GM19238 (cell line): ENCODE results near the gene PEX5L.
"Not testable (repeated sequence)": the region's sequence is repeated elsewhere in the genome, so short reads cannot be mapped to it uniquely, and the experiment has no call there.

Source experiments
- DNase-seq: peaks from one replicate; pipeline ENCODE4 v3.0.0; 2011; ENCODE audit warnings: low spot score; ENCODE audit not compliant: insufficient read length

PEX5L gene, protein sequence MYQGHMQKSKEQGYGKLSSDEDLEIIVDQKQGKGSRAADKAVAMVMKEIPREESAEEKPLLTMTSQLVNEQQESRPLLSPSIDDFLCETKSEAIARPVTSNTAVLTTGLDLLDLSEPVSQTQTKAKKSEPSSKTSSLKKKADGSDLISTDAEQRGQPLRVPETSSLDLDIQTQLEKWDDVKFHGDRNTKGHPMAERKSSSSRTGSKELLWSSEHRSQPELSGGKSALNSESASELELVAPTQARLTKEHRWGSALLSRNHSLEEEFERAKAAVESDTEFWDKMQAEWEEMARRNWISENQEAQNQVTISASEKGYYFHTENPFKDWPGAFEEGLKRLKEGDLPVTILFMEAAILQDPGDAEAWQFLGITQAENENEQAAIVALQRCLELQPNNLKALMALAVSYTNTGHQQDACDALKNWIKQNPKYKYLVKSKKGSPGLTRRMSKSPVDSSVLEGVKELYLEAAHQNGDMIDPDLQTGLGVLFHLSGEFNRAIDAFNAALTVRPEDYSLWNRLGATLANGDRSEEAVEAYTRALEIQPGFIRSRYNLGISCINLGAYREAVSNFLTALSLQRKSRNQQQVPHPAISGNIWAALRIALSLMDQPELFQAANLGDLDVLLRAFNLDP

DNA sequence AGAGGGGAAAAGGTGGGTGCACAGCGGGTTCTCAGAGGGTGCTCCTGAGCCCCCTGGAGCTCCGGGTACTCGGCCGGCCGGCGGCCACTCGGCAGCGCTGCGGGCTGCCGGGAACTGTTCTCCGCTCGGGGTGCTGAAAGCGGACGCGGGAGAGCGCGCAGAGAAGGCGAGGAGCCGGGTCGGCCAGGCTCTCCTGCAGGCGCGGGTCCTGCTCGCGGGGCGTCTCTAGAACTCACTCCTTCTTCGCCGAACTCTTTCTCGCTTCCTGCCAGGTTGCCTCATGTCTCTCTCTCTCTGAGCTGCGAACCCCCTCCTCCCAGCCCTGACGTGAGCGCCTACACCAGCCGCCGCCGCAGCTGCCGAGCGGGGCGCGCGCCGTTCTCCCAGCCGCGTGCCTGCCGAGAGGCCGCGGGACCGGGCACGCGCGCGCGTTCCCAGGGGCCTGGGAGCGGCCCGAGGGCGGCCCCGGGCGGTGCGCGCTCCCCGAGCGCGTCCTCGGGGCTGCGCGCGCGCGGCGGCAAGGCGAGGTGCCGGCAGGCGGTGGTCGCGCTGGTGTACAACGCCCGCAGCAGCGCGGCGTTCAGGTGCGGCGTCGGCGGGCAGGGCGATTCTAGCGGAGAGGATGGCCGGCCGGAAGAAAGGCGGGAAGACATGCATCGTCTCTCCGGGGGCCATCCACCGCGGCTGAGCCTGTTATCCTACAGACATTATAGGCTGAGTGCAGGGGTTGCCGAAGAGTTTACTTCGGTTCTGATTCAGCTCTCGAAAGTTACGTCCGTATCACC lies at the start of gene PEX5L:
PEX5L (minus strand) TSS at position 267 of the 785 bp plus-strand sequence. CDS start 338 bp downstream, outside the sequence.
- peak; percentile 48 for DNase-seq

DNA sequence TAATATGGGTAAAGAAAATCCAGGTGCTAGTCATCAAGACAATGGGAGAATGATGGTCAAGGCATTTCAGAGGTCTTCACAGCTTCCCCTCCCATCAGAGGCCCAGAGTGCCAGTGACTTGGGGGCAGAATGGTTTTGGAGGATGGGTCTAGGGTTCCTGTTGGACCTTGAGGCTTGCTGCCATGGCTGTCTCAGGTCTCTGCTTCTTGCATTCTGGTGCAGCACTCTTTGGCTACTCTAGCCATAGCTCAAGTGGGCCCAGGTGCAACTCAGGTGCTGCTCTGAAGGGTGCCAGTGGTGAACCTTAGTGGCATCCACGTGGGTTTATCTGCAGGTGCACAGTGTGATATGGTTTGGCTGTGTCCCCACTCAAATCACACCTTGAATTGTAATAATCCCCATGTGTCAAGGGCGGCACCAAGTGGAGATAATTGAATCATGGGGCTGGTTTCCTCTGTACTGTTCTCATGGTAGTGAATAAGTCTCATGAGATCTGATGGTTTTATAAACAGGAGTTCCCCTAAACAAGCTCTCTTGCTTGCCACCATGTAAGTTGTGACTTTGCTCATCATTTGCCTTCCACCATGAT lies 48.5 kb upstream of the PEX5L start:
- no peak for DNase-seq

DNA sequence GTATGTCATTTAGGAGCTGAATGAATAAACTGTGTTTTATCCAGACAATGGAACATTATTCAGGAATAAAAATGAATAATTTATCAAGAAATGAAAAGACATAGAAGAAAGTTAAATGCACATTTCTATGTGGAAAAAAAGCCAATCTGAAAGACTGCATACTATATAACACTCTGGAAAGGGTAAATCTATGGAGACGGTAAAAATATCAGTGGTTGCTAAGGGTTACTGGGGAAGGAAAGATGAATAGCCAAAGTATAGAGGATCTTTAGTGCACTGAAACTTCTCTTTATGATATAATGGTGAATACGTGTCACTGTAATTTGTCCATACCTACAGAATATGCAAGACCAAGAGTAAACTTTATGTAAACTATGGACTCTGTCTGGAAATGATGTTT lies 46.0 kb upstream of the PEX5L start:
- no peak for DNase-seq

DNA sequence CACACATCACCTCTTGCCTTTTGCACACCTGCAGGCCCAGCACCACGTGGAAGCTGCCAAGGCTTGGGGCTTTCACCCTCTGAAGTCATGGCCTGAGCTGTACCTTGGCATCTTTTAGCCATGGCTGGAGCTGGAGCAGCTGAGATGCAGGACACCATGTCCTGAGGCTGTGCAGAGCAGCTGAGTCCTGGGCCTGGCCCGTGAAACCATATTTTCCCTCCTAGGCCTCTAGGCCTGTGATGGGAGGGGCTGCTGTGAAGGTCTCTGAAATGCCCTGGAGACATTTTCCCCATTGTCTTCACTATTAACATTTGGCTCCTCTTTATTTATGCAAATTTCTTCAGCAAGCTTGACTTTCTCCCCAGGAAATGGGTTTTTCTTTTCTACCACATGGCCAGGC lies 41.9 kb upstream of the PEX5L start:
- no peak for DNase-seq

DNA sequence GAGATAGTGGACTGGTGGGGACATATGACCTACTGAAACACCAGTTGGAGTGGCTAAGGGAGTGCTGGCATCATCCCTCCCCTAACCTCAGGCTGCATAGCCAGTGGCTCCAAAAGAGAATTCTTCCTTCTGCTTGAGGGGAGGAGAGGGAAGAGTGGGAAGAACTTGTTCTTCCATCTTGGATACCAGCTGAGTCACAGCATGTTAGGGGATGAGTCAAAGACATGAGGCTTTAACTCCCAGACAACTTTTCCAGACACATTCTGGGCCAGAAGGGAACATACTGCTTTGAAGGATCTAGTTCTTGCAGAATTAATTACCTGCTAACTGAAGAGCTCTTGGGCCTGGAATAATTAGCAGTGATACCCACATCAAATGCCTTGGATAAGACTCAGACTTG lies 36.8 kb upstream of the PEX5L start:
- no peak for DNase-seq

DNA sequence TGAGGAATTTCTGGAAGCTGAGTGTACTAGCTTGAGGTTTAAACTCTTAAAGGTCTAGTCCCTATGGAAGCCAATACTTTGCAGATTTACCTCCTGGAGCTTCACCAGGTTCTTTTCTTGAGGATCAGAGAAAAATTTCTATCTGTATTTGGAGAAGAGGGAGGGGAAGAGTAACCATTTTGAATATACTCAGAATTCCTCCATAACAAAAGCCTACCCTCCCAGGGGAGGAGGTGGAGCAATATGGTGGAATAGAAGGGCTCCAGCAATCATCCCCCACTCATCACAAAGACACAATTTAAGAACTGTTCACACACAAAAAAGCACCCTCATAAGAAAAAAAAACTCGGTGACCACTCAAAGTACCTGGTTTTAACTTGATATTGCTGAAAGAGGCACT lies 36.0 kb upstream of the PEX5L start:
- DNase-seq = no peak

DNA sequence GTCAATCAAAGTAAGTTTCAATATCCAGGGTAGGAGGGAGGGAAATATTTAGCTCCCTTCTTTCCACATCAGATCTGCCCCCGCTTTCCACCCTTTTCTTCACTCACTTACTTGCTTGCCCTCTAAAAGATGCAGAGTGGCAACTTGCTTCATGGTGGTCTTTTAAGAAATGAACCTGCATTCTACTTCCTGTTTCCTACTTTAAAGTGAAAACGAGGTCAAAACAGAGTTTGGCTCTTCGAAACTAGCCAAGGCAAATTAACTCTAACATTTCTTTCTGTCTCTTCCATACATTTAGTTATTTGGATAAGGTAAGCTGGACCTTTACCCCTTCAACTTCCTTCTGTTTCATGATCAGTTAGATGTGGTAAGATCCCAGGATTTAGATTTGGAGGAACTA lies 34.2 kb upstream of the PEX5L start:
- no peak for DNase-seq

DNA sequence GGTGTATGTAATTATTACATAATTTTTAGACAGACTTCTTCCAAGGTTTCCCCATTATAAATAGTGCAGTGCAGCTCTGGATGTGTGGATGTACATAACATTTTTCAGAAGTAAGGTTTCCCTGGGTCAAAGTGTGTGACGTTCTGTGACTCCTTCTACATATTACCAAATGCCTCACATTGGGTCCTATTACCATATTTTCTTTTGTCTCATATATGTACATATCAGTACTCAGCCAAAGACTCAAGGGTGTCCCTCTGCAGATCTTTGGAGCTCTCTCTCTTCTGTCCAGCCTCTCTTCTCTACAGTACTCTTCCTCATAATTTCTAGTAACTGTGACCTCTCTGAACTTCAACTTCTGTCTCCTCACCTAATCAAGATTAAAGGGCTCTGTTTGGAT lies 31.3 kb upstream of the PEX5L start:
- DNase-seq = no peak

DNA sequence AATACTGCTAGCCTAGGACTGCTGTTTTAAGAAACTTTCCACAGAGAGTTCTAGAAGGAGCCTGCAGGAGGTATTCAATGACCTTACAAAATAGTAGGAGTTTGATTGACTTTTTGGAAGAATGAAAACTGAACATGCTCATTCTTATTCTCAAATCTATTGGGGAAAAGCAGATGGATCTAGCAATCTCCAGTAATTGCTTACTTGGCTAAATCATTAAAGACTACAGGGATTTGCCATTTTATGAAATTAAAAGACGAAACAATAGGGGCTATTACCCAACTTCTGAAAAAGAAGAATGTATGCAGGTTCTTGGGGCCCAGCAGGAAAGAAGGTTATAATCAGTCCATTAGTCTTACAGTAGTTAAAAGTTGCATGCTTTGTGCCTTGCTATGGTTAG lies 29.9 kb upstream of the PEX5L start:
- no peak for DNase-seq

DNA sequence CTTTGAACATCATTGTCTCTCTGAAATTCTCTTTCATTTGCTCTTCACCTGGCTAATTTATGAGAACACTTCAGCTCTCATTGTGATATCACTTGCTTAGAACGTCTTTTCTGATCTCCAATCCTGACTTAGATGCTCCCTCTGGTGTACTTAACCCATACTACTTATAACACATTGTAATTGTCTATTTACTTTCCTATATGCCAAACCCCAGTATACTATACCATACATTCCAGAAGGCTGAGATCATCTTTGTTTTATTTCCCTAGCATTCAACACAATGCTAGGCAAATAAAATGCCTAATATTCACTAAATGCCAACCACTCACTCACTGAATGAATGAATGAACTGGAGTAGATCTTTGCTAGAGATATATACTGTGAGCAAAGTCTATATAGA lies 27.0 kb upstream of the PEX5L start:
- DNase-seq = no peak

DNA sequence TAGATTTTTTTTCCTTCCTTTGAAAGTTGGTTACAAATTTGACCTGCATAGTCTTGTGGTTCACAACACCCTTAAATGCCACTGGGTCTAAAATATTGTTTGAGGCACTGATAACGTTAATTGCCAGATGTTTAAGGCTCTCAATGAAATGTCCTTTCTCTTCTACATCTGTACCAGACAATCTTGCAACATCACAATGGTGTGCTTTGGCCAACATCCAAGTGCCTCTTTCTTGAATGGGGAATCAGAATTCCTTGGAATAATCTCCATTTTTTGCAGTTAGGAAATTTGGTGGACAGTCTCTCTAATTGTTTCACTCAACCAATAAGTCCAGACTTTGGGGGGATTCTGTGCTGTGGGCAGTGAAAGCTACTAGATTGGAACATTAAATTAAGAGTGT lies 26.0 kb upstream of the PEX5L start:
- DNase-seq = no peak

DNA sequence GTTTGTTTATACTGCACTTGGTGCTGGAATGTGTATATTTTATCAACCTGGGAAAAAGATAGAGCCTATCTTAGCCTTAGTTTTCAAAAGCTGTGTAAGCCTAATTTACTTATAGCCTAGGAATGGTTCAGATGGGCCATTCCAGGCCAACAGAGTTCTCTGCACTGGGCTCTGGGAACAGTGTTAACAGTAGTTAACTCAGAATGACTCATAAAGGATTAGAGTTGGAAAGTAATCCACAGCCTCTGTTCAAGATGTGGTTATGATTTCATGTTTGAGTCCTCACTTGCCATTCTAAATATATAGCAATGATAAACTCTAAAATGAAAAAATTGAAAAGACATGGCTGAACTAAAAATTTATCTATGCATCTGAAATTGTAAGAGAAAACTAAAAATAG lies 22.6 kb upstream of the PEX5L start:
- DNase-seq = no peak

DNA sequence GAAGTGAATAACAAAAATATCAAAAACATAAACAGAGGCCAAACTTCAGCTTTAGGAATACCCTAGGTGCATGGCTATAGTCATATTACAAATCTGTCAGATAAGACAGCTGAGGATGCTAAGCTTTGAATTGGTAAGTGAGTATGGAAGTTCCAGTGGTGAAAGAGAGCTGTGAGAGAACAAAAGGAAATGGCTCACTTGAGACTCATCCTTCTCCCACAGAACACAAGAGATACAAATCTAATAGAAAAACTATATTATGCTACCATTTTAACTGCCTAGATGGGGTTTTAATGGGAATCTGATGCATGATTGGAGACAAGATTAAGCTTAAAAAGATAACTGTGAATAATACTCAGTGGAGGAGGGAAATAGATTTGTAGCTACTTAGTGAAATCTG lies 21.5 kb upstream of the PEX5L start:
- no peak for DNase-seq

DNA sequence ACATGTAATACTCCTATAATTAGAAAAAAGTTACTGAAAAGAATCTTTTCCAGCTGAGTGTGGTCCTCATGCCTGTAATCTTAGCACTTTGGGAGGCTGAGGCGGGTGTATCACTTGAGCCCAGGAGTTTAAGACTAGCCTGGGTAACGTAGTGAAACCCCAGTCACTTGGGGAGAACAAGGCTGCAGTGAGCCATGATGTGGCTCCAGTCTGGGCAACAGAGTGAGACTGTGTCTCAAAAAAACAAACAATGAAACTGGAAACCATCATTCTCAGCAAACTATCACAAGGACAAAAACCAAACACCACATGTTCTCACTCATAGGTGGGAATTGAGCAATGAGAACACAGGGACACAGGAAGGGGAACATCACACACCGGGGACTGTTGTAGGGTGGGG lies 18.9 kb upstream of the PEX5L start:
- DNase-seq = not testable (repeated sequence)

DNA sequence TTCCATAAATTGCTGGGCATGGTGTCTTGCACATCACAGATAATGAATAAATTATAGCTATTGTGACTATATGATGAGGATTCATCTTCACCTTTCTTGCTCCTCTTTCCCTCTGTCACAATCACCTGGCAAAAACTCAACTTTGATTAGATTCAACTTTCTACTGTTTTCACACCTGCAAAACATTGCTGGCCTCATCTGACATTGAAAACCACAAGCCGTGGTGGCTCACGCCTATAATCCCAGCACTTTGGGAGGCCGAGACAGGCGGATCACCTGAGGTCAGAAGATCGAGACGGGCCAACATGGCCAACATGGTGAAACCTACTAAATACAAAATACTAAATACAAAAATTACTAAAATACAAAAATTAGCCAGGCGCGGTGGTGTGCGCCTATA lies 12.7 kb upstream of the PEX5L start:
- no peak for DNase-seq

DNA sequence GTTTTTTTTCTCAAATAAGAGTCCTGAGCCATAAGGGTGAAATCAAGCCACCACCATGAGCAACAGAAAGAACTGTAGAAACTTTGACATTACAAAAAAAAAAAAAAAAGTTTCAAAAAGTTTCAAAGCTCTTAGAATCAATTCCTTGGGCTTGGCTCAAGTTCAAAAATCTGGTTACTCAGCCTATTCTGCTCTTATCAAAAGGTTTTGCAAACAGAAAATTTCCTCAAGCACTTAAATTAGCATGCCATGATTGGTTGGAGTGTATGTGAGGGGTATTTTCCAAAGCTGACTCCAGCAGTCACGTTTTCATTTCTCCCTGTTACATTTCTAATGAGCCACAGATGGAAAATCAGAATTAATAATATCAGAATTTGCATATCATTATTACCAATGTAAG lies 12.1 kb upstream of the PEX5L start:
- DNase-seq = no peak

DNA sequence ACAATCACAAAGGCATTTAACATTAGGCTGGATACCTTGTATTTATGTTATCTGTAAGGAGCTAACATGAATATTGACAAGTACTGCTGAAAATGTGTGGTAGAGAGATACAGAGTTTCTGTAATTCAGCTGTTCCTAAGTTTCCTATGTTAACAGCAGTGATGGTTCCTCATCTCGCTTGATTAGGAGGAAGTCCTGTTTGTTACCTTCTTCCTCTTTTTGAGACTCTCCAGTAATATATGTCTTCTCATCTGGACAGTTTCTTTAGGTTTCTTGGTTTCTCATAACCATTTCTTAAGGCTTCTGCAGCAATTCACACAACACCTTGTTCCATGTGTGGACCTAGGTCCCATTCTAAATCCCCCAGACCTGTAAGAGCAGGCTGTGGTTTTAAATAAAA lies 11.4 kb upstream of the PEX5L start:
- DNase-seq = no peak

DNA sequence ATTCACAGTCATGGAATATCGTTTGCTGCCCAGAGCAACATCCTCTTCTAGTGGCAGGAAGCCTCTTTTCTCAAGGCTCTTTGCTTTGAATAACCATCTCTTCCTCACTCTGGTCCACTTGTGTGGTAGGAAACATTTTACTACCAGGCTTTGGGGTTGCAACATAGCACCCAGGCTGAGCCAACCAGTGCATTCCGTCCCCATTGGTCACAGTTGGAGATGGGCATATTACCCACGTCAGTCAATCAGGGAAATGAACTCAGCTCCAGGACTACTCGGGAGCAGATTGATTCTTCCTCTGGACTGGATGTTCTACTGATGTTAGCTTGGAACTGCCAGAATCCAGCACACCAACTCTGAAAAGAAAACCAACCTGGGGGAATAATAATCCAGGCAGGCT lies 4.2 kb upstream of the PEX5L start:
- no peak for DNase-seq

DNA sequence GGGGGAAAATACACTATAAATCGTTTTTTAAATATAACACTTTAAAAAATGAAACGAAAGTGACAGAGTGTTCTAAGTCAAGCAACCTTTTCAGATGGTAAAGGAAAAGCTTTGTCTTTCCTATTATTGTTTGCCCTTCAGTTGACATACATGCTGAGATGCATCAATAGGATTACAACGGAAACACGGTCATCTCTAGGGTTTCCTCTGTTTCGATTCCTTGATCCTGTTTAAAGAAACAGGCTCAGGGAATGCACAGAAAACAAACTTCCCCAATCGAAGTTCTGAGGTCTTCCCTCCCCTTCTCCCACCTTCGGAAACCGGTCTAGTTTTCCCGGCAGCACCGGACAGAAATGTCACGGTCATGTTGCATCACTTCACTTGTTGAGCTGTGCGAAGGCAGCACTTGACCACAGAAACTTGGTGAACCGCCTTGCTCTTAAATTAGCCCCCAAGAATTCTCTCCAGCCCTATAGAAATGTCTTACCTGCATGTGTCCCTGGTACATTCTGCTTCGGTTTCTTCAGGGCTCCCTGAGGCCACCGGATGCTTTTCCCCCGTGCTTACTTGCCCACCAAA lies 556 bp downstream of the PEX5L start:
- DNase-seq = peak; percentile 7

DNA sequence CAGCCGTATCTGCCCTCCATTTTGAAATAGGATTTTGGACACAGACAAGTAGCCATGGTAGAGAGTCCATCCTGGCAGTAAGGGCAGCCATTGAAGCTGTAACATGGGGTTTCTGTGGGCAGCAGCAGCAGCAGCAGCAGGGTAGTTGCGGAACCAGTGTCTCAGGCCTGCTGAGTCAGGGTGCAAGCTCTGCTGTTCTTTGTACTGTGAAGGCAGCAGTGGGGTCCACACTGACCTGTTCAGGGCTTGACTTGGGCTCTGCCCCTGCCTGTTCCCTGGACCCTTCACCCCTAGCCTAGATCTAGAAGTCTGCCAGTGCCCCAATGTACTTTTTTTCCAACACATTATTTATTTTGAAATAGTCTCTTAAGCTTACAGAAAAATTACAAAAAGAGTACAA lies 9.7 kb downstream of the PEX5L start:
- DNase-seq = no peak

DNA sequence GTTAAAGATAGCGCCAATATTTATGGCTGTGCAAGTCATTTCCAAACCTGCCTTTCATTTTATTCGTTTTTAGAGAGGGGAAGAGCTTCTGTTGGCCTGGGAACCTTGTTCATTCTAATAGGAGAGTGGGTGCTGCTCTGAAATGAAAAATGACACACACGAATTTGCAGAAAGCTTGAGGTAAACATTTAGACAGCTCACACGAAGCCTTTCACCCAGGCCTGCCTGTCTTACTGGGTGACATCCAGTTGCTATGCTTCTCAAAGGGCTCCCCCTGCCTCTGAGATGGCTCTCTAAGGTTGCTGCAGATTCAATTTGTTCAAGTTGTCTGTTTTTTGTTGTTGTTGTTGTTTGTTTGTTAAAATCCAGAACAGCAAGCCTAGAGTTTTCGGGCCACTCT lies 18.2 kb downstream of the PEX5L start:
- no peak for DNase-seq

DNA sequence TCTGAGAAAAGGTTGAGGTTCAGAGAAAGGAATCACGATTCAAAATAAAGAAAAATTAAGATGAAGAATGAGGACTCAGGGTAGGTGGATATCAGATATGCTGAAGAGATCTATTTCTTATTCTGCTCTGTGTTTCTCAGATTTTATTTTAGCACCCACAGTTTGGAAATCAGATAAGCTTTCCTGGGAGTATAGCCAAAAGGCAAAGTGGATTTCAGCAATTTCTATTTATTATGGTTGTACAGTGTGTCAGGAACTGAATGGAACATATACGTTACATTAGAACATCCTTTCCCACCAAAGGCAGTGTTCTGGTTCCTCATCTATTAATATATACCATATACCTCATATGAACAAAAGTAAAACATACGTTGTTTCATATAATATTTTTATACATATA lies 18.9 kb downstream of the PEX5L start:
- no peak for DNase-seq
